ENCODE measurements around the gene EPHA4. TPM values are rescaled to one million over a fixed set of nuclear protein-coding genes. Genes with fewer than 3 reads are reported as not detected.
A peak's percentile ranks its signal among the peaks of the same experiment; 100 is the strongest.

Gene EPHA4
- total RNA-seq, 1 donor from 2014 or later: 30.1 TPM

GRCh38 chr2:221601376-221601775 is 29.3 kb upstream of the EPHA4 start:
- H3K9me3 ChIP-seq (ENCODE audit: insufficient read depth, low read depth, low read length): no peaks in the 10 kb centered on the region
- no peaks in the 10 kb centered on the region for H3K36me3 Mint-ChIP-seq (ENCODE audit: low read depth, unreplicated experiment)
- no peaks in the 10 kb centered on the region for H4K20me1 ChIP-seq (ENCODE audit: insufficient read depth, low read length)
- FAIRE-seq: no peak
- H3K4me3 ChIP-seq (ENCODE audit: insufficient read depth, low read depth, low read length): no peak overlapping the region
- peaks cover 3% of the 10 kb centered on the region for H3K27me3 ChIP-seq (ENCODE audit: insufficient read depth, low read length)
- H3K4me2 ChIP-seq (ENCODE audit: low read length): no peak overlapping the region
- TF ChIP-seq CTCF (IDR thresholded peaks at IDR 0.05; ENCODE audit: insufficient read depth, low read depth, low read length) (no peak), EZH2 (IDR thresholded peaks at IDR 0.05; ENCODE audit: insufficient read depth, low read length) (no peak)
- no peaks in the 10 kb centered on the region for H3K36me3 ChIP-seq (ENCODE audit: insufficient read depth, low read length)
- peaks cover 3% of the 10 kb centered on the region for H3K4me1 Mint-ChIP-seq (ENCODE audit: low read depth, unreplicated experiment)
- H3K27me3 Mint-ChIP-seq (ENCODE audit: low read depth, unreplicated experiment): no peaks in the 10 kb centered on the region
- H3K9me3 Mint-ChIP-seq (ENCODE audit: unreplicated experiment): no peaks in the 10 kb centered on the region
- no peak for DNase-seq (ENCODE audit: low read depth)
- no peak overlapping the region for H2AFZ ChIP-seq (ENCODE audit: low read depth, low read length)
- H3K9ac ChIP-seq (ENCODE audit: low read length): no peak overlapping the region
- no peak overlapping the region for H3K4me3 Mint-ChIP-seq (ENCODE audit: unreplicated experiment)
- no peak overlapping the region for H3K27ac Mint-ChIP-seq (ENCODE audit: unreplicated experiment)
- no peak overlapping the region for H3K27ac ChIP-seq (ENCODE audit: low read depth, low read length)
- H3K79me2 ChIP-seq (ENCODE audit: insufficient read depth, low read length): no peaks in the 10 kb centered on the region
- H3K4me1 ChIP-seq (ENCODE audit: insufficient read depth, low read length): no peaks in the 10 kb centered on the region

- no peaks in the 10 kb centered on the region for H3K36me3 ChIP-seq (ENCODE audit: insufficient read depth, low read length)
- no peaks in the 10 kb centered on the region for H3K36me3 Mint-ChIP-seq (ENCODE audit: low read depth, unreplicated experiment)
- no peaks in the 10 kb centered on the region for H4K20me1 ChIP-seq (ENCODE audit: insufficient read depth, low read length)
- no peak overlapping the region for H3K27ac ChIP-seq (ENCODE audit: low read depth, low read length)
- no peak overlapping the region for H2AFZ ChIP-seq (ENCODE audit: low read depth, low read length)
- no peaks in the 10 kb centered on the region for H3K9me3 ChIP-seq (ENCODE audit: insufficient read depth, low read depth, low read length)
- no peaks in the 10 kb centered on the region for H3K4me1 ChIP-seq (ENCODE audit: insufficient read depth, low read length)
- no peak overlapping the region for H3K4me3 ChIP-seq (ENCODE audit: insufficient read depth, low read depth, low read length)
- peaks cover 3% of the 10 kb centered on the region for H3K27me3 ChIP-seq (ENCODE audit: insufficient read depth, low read length)
- H3K27ac Mint-ChIP-seq (ENCODE audit: unreplicated experiment): no peak overlapping the region
- H3K9ac ChIP-seq (ENCODE audit: low read length): no peak overlapping the region
- H3K9me3 Mint-ChIP-seq (ENCODE audit: unreplicated experiment): no peaks in the 10 kb centered on the region
- no peak overlapping the region for H3K4me3 Mint-ChIP-seq (ENCODE audit: unreplicated experiment)
- no peak overlapping the region for H3K4me2 ChIP-seq (ENCODE audit: low read length)
- H3K27me3 Mint-ChIP-seq (ENCODE audit: low read depth, unreplicated experiment): no peaks in the 10 kb centered on the region
- FAIRE-seq (no peak), DNase-seq (ENCODE audit: low read depth) (no peak)
- peaks cover 3% of the 10 kb centered on the region for H3K4me1 Mint-ChIP-seq (ENCODE audit: low read depth, unreplicated experiment)
- TF ChIP-seq EZH2 (IDR thresholded peaks at IDR 0.05; ENCODE audit: insufficient read depth, low read length): no peak
- no peak for TF ChIP-seq CTCF (IDR thresholded peaks at IDR 0.05; ENCODE audit: insufficient read depth, low read depth, low read length)
- no peaks in the 10 kb centered on the region for H3K79me2 ChIP-seq (ENCODE audit: insufficient read depth, low read length)
Observed at GRCh38 chr2:221600388-221600787, 28.3 kb upstream of the EPHA4 start.

- Histone ChIP-seq H2AFZ (ENCODE audit: low read depth, low read length) (no peak overlapping the region), H3K27me3 (ENCODE audit: insufficient read depth, low read length) (no peaks in the 10 kb centered on the region), H3K36me3 (ENCODE audit: insufficient read depth, low read length) (no peaks in the 10 kb centered on the region), H3K27ac (ENCODE audit: low read depth, low read length) (no peak overlapping the region), H3K9me3 (ENCODE audit: insufficient read depth, low read depth, low read length) (no peaks in the 10 kb centered on the region), H3K79me2 (ENCODE audit: insufficient read depth, low read length) (no peaks in the 10 kb centered on the region), H3K4me3 (ENCODE audit: insufficient read depth, low read depth, low read length) (no peak overlapping the region), H3K9ac (ENCODE audit: low read length) (no peak overlapping the region), H3K4me1 (ENCODE audit: insufficient read depth, low read length) (no peaks in the 10 kb centered on the region), H4K20me1 (ENCODE audit: insufficient read depth, low read length) (no peaks in the 10 kb centered on the region), H3K4me2 (ENCODE audit: low read length) (no peak overlapping the region)
- Mint-ChIP-seq H3K9me3 (ENCODE audit: unreplicated experiment) (no peaks in the 10 kb centered on the region), H3K27ac (ENCODE audit: unreplicated experiment) (no peak overlapping the region), H3K4me3 (ENCODE audit: unreplicated experiment) (no peak overlapping the region), H3K36me3 (ENCODE audit: low read depth, unreplicated experiment) (no peaks in the 10 kb centered on the region), H3K27me3 (ENCODE audit: low read depth, unreplicated experiment) (no peaks in the 10 kb centered on the region), H3K4me1 (ENCODE audit: low read depth, unreplicated experiment) (no peaks in the 10 kb centered on the region)
- no peak for TF ChIP-seq CTCF (IDR thresholded peaks at IDR 0.05; ENCODE audit: insufficient read depth, low read depth, low read length)
- no peak for TF ChIP-seq EZH2 (IDR thresholded peaks at IDR 0.05; ENCODE audit: insufficient read depth, low read length)
- DNase-seq (ENCODE audit: low read depth) (peak; percentile 65), FAIRE-seq (no peak)
Observed at GRCh38 chr2:221596192-221596591, 24.1 kb upstream of the EPHA4 start.
